Endothelial cell of umbilical vein (primary cell): Measurements from ENCODE around the gene PLB1.

Experiments
- EZH2 ChIP-seq: IDR thresholded peaks from 2 replicates; pipeline ENCODE4 v1.6.1; 2012; ENCODE audit warnings: borderline replicate concordance, low read depth, mild to moderate bottlenecking, moderate library complexity, low read length, inconsistent platforms; ENCODE audit not compliant: severe bottlenecking
- FOS ChIP-seq: IDR thresholded peaks from 2 replicates; pipeline ENCODE4 v1.6.1; 2011; ENCODE audit warnings: mild to moderate bottlenecking, low read length, moderate library complexity, borderline replicate concordance; ENCODE audit not compliant: insufficient read depth
- GATA2 ChIP-seq: IDR thresholded peaks from 2 replicates; pipeline ENCODE4 v1.7.0; 2011; ENCODE audit warnings: low read depth, mild to moderate bottlenecking, moderate library complexity, mixed read lengths, low read length; ENCODE audit not compliant: insufficient read length, insufficient read depth
- JUN ChIP-seq: IDR thresholded peaks from 2 replicates; pipeline ENCODE4 v1.6.1; 2011; ENCODE audit warnings: borderline replicate concordance, low read depth; ENCODE audit not compliant: insufficient read length, insufficient read depth
- MAX ChIP-seq: IDR thresholded peaks from 2 replicates; pipeline ENCODE4 v1.6.1; 2011; ENCODE audit not compliant: insufficient read depth, insufficient read length
- MYC ChIP-seq: IDR thresholded peaks from one replicate; pipeline ENCODE4 v1.6.1; 2011; ENCODE audit warnings: mild to moderate bottlenecking, low read depth, low read length
- POLR2A ChIP-seq: IDR thresholded peaks from 2 replicates; pipeline ENCODE4 v1.6.1; 2012; ENCODE audit warnings: low read depth, mild to moderate bottlenecking, control low read depth, low read length
- POLR2AphosphoS5 ChIP-seq: IDR thresholded peaks from 2 replicates; pipeline ENCODE4 v1.6.1; 2012; ENCODE audit warnings: low read depth, mild to moderate bottlenecking, control low read depth, low read length, moderate library complexity; ENCODE audit not compliant: insufficient read depth
- TF ChIP-seq, protein P1 (sequence below), 2 donors: IDR thresholded peaks; 1 replicate in 1 of 2; 2 replicates in 1 of 2; pipeline ENCODE4 v1.5.1; 2011; ENCODE audit warnings: low read length in 2 of 2, mild to moderate bottlenecking in 2 of 2, moderate library complexity in 2 of 2, control low read depth in 1 of 2, inconsistent platforms in 1 of 2, low read depth in 1 of 2; ENCODE audit not compliant: insufficient read depth in 1 of 2; ENCODE audit errors: extremely low read depth in 1 of 2

- TF ChIP-seq, protein P1, sequence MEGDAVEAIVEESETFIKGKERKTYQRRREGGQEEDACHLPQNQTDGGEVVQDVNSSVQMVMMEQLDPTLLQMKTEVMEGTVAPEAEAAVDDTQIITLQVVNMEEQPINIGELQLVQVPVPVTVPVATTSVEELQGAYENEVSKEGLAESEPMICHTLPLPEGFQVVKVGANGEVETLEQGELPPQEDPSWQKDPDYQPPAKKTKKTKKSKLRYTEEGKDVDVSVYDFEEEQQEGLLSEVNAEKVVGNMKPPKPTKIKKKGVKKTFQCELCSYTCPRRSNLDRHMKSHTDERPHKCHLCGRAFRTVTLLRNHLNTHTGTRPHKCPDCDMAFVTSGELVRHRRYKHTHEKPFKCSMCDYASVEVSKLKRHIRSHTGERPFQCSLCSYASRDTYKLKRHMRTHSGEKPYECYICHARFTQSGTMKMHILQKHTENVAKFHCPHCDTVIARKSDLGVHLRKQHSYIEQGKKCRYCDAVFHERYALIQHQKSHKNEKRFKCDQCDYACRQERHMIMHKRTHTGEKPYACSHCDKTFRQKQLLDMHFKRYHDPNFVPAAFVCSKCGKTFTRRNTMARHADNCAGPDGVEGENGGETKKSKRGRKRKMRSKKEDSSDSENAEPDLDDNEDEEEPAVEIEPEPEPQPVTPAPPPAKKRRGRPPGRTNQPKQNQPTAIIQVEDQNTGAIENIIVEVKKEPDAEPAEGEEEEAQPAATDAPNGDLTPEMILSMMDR (IDR thresholded peaks at IDR 0.05; ENCODE audit: extremely low read depth in 1 of 2, insufficient read depth in 1 of 2, low read depth in 1 of 2, low read length in 2 of 2): no peak
- TF ChIP-seq EZH2 (no peak), POLR2A (no peak), POLR2AphosphoS5 (no peak), JUN (no peak), MAX (no peak), MYC (no peak), GATA2 (no peak), FOS (no peak)
Observed at GRCh38 chr2:28556303-28556702, 60.4 kb downstream of the PLB1 start.
